Measurements from ENCODE around the gene ZNF616.

ZNF616 gene

DNA sequence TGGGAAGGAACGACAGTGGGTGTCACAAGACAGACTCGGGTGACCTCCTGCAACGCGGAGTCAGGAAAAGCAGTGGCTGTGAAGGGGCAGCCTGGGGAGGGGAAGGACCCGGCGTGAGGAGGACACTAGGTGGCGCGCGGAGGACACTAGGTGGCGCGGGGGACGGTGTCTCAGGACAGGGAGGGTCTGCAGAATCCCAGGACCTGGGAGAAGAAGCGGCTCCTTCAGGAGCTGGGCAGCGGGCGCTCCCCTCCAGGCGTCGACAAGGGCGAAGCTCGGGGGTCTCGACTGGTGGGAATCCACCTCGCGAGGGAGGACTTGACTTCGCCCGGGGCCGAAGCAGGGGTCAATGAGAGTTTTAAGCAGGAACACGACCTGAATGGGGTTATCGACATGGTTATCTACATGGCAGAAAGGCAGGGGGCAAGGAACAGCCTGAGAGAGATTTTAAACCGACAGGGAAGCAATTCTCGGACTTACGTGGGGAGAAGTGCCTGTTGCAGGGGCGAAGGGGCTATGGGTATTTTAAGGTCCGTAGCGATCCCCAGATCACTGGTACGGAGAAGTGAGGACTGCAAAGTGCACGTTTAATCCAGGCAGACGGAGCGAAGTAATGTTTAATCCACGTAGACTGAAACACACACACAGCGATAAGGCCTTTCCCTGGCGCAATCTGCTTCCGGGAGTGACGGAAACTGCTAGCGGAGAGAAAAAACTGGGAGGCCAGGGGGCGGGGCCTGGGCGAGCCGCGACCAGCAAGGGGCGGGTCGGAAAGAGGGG is at the start of gene ZNF616:
ZNF616 (minus strand) TSS at position 687 of the 780 bp plus-strand sequence. CDS start 9,426 bp downstream, outside the sequence.
- DNase-seq = peak; percentile 95

- no peak for DNase-seq
Measured at GRCh38 chr19:52188822-52189734, 49.3 kb upstream of the ZNF616 start.

GRCh38 chr19:52187407-52187806 is 47.7 kb upstream of the ZNF616 start:
- DNase-seq = no peak

- no peak for DNase-seq
Measured at GRCh38 chr19:52176574-52176973, 36.8 kb upstream of the ZNF616 start.

DNA sequence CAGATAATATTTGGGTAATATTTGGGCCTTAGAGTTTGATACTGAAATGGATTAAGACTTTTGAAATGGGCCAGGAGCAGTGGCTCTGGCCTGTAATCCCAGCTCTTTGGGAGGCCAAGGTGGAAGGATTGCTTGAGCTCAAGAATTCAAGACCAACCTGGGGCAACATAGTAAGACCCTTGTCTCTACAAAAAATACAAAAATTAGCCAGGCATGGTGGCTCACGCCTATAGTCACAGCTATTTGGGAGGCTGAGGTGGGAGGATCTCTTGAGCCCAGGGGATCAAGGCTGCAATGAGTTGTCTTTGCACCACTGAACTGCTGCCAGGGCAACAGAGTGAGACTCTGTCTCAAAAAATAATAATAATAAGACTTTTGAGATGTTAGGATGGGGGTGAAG is 32.6 kb upstream of the ZNF616 start:
- DNase-seq = no peak

- DNase-seq = peak; percentile 95
Measured at GRCh38 chr19:52171321-52172169, 31.8 kb upstream of the ZNF616 start, which contains the start of gene ZNF836. ZNF836 (minus strand) TSS chr19:52171621; CDS start chr19:52168072, 3,549 bp downstream.

DNA sequence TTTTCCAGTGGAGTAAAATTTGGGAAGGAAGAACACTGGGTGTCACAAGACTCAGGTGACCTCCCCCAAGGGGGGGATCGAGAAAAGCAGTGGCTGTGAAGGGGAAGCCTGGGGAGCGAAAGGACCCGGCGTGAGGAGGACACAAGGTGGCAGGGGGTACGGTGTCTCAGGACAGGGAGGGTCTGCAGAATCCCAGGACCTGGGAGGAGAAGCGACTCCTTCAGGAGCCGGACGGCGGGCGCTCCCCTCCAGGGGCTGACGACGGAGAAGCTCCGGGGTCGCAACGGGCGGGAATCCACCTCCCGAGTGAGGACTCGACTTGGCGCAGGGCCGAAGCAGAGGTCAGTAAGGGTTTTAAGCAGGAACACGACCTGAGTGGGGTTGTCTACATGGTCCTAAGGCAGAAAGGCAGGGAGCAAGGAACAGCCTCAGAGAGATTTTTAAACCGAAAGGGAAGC is 31.2 kb upstream of the ZNF616 start:
- no peak for DNase-seq

DNA sequence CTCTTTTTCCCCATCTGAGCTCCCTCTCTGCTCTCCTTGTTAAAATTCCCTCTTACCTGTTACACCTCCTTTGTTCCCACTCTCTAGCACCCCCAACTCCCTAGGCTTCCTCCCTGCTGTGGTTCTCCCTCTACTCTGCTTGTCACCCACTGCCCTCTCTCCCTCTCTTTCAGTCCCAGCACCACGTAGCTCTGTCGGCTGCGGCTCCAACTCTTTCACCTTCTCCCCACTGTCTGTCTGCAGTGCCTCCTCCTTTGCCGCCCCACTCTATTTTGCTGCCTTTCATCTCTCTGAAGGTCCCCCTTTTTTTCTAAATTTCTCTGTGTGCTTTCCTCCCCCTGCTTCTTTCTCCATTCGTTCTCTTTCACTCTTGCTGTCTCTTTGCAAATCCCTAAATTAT is 30.6 kb upstream of the ZNF616 start:
- DNase-seq = no peak

DNA sequence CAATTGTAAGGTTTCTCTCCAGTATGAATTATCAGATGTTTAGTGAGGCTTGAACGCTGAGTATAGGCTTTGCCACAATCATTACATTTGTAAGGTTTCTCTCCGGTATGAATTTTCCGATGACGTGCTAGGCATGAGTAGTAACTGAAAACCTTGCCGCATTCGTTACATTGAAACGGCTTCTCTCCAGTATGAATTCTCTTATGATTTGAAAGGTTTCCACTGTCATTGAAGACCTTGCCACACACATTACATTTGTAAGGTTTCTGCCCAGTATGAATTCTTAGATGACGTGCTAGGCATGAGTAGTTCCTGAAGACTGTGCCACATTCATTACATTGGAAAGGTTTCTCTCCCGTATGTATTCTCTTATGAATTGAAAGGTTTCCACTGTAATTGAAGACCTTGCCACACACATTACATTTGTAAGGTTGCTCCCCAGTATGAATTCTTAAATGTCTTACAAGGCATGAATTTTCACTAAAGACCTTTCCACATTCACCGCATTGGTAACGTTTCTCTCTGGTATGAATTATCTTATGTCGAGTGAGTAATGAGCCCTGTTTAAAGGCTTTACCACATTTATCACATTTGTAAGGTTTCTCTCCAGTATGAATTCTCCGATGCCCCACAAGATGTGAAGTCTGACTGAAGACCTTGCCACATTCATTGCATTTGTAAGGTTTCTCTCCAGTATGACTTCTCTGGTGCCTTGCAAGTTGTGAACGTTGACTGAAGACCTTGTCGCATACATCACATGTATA is 16.0 kb upstream of the ZNF616 start:
- DNase-seq = no peak

DNA sequence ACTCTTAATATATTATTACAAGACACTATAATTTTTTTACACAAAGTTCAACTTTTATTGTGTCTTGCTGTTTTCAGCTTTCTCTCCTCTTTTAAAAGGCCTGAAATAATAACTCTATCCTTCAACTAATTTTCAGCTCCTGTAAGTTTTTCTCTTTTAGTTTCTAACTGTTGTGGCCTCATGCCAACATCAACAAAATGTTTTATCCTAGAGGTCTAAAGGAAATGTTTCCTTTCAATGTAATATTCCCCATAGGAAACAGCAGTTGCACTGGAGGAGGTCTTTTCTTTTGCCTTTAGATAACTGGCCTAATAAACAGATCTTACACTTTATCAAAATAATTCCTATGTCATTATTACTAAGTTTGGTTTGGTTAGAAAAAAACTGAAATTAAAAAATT is 8.5 kb upstream of the ZNF616 start:
- no peak for DNase-seq

DNA sequence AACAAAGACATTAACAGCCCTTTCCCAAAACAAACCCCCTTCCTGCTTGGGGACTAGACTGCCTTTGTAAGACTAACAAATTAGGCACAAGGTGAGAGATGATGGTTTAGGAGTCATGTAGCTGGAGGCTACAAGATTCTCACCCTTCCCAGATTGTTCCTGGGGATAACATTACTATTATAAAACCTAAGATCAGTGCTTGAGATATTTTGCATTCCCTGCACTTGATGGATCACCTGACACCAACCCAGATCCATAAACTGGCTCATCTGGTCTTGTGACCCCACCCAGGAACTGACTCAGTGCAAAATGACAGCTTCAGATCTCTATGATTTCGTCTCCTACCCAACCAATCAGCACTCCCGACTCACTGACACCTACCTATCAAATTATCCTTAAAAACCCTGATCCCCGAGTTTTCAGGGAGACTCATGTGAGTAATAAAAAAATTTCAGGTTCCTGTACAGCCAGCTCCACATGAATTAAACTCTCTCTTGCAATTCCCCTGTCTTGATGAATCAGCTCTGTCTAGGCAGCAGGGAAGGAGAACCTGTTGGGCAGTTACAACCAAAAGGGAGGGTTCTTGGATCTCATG is 2.4 kb upstream of the ZNF616 start:
- DNase-seq = no peak

GRCh38 chr19:52141203-52141602 is 1.5 kb upstream of the ZNF616 start:
- DNase-seq = no peak

DNA sequence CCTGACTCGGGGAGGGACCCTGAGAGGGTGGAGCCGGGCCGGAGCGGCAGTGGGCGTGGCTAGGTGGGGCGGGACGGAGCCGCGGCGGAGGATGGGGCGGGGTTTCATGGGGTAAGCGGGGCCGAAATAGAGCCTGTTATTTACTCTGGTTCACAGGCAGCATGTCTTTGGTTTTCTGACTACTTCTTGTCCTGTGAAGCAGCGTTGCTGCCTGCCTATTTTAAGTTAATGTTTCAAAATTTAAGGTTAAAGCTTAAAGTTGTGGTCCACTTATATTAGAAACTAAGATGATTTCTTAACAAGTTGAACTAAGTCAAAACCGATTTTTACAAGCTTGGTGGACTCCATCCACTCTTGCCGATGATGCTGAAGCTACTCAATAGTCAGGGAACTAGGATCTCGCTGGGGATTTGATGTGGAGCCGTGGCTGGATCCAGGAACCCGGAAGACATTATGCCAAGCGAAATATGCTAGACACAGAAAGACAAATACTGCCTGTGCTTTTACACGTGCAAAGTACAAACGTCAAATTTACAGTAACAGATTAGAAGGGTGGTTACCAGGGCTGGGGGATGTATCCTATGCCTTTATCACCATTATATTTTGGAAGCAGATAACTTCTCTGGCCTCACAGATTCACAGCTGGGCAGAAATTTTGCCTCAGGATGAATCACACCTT is 433 bp upstream of the ZNF616 start:
- DNase-seq = no peak

DNA sequence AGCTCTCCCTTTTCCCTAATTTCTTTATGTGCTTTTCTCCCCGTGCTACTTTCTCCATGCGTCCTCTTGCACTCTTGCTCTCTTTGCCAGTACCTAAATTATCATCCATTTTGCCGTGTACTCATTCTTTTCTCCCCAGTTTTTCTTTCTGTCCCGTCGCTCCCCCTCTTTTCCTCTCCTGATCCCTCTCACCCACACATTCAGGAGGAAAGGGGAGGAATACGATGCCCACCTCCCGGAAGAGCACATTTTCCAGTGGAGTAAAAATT is 821 bp downstream of the ZNF616 start:
- DNase-seq = no peak

DNA sequence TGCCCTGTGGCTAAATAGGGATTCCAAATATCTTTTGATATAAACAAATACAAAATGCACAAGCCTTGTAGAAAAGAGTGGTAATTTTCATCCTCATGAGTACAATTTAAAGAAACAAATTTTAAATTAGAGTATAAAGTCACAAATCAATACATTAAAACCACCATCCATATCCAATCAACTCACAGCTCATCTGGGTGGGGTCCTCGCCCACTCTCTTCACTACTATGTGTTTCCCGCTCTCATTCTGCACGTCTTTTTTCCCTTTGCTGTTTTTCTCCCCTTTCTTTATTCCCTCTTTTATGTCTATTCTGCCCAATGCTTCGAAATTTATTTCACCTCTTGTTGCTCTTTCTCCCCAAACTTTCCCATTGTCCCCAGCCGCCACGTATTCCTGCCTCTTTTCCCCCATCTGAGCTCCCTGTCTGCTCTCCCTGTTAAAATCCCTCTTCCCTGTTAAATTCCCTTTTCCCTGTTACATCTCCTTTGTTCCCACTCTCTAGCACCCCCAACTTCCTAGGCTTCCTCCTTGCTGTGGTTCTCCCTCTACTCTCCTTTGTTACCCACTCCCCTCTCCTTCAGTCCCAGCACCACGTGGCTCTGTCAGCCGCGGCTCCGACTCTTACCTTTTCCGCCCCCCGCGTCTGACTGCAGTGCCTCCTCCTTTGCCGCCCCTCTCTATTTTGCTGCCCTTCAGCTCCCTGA is 1.3 kb downstream of the ZNF616 start:
- DNase-seq = no peak

- no peak for DNase-seq
Measured at GRCh38 chr19:52120286-52120685, 19.5 kb downstream of the ZNF616 start.

GRCh38 chr19:52115526-52116053 is 24.1 kb downstream of the ZNF616 start:
- DNase-seq = no peak

- no peak for DNase-seq
Measured at GRCh38 chr19:52114691-52115090, 25.0 kb downstream of the ZNF616 start.

GRCh38 chr19:52112624-52113023 is 27.1 kb downstream of the ZNF616 start:
- DNase-seq = no peak

DNA sequence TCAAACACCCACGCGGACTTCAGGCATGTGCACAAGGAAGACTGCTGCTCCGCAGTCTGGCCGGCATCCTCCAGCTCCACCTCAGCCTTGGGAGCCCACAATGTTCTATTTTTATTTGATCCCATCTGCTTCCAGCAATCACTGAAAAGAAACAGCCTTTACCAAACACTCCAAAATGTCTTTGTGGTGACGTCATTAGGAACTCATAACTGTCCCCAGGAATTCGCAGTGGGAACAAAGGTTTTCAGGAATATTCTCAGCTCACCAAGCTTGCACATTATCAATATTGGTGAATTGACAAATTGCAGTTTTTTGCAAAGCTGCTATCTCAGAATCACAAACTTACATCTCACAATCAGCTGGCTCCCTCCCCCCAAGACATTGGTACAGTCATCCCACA is 29.0 kb downstream of the ZNF616 start:
- no peak for DNase-seq

All from CD4-positive, alpha-beta T cell treated with Interleukin-15 for 1 hour (primary cell).